H1 (cell line): ENCODE measurements around the gene MATK. TPM values are rescaled to one million over a fixed set of nuclear protein-coding genes. Genes with fewer than 3 reads are reported as not detected.

Experiments
- CTCF ChIA-PET: fragments of 300-600 bp; sonication (Branson Sonifier 250); formaldehyde crosslinking; loops from one replicate; lab custom pipeline; 2021; ENCODE audit not compliant: partially characterized antibody; lab: Charles Lee
- POLR2A ChIA-PET: fragments of 300-600 bp; sonication (Branson Sonifier 250); formaldehyde crosslinking; loops from one replicate; lab custom pipeline; 2021; ENCODE audit warnings: inconsistent platforms; ENCODE audit not compliant: partially characterized antibody; lab: Charles Lee
- DNase-seq, 2 experiments: peaks; one replicate each; pipeline versions ENCODE4 v3.0.0 to v3.0.0-alpha.2; 2010 to 2022; ENCODE audit warnings: low spot score in 2 of 2, low read depth in 1 of 2, mixed read lengths in 1 of 2
- FAIRE-seq: peaks from 2 replicates; lab custom pipeline; 2011; peaks lifted over from hg19 to GRCh38; lab: Jason Lieb, UNC
- H2AFZ ChIP-seq: 2 replicates; pipeline ENCODE4 v1.8.1; 2012; ENCODE audit warnings: low read length, inconsistent platforms
- H2AK5ac ChIP-seq: 2 replicates; pipeline ENCODE4 v1.6.1; 2013; ENCODE audit warnings: low read depth, low read length
- H2BK120ac ChIP-seq: replicated peaks from 2 replicates; pipeline ENCODE3; 2013; ENCODE audit warnings: low read depth, low read length, inconsistent platforms
- H2BK12ac ChIP-seq: 2 replicates; pipeline ENCODE4 v1.6.1; 2013; ENCODE audit warnings: low read depth, low read length
- H2BK15ac ChIP-seq: 2 replicates; pipeline ENCODE4 v1.6.1; 2013; ENCODE audit warnings: low read length
- H2BK20ac ChIP-seq: 2 replicates; pipeline ENCODE4 v1.6.1; 2013; ENCODE audit warnings: low read length
- H2BK5ac ChIP-seq: 2 replicates; pipeline ENCODE4 v1.6.1; 2013; ENCODE audit warnings: low read depth, low read length
- H3K14ac ChIP-seq: 2 replicates; pipeline ENCODE4 v1.6.1; 2013; ENCODE audit warnings: inconsistent platforms; ENCODE audit not compliant: insufficient read length
- H3K18ac ChIP-seq: 2 replicates; pipeline ENCODE4 v1.6.1; 2013; ENCODE audit warnings: low read length; ENCODE audit errors: extremely low read depth
- H3K23ac ChIP-seq: 2 replicates; pipeline ENCODE4 v1.6.1; 2013; ENCODE audit warnings: inconsistent platforms; ENCODE audit not compliant: insufficient read length
- H3K23me2 ChIP-seq: 2 replicates; pipeline ENCODE4 v1.6.1; 2013; ENCODE audit warnings: low read depth, low read length
- H3K27ac ChIP-seq: 2 replicates; pipeline ENCODE4 v1.6.1; 2011; ENCODE audit warnings: low read depth, low read length, inconsistent platforms
- H3K27me3 ChIP-seq, 4 experiments: replicated peaks in 1 of 4; 1 replicate in 1 of 4; 2 replicates in 3 of 4; pipeline versions ENCODE4 v1.6.1 to v1.8.1; 2011 to 2013; ENCODE audit warnings: low read length in 3 of 4, mild to moderate bottlenecking in 3 of 4, inconsistent platforms in 2 of 4, mixed read lengths in 2 of 4, moderate library complexity in 1 of 4; ENCODE audit not compliant: control insufficient read depth in 3 of 4, insufficient read depth in 3 of 4; ENCODE audit errors: extremely low read depth in 1 of 4
- H3K36me3 ChIP-seq, 4 experiments: 2 replicates each; pipeline versions ENCODE4 v1.6.1 to v1.8.1; 2011 to 2013; ENCODE audit warnings: mild to moderate bottlenecking in 4 of 4, low read length in 3 of 4, moderate library complexity in 2 of 4, control low read depth in 1 of 4, inconsistent platforms in 1 of 4; ENCODE audit not compliant: insufficient read depth in 4 of 4, control insufficient read depth in 2 of 4
- H3K4ac ChIP-seq: replicated peaks from 2 replicates; pipeline ENCODE3; 2013; ENCODE audit warnings: low read length, low read depth, mixed read lengths, inconsistent platforms; ENCODE audit not compliant: insufficient read length
- H3K4me1 ChIP-seq, 4 experiments: replicated peaks in 1 of 4; 1 replicate in 1 of 4; 2 replicates in 3 of 4; pipeline versions ENCODE4 v1.6.1 to v1.8.1; 2011 to 2013; ENCODE audit warnings: low read length in 3 of 4, inconsistent platforms in 2 of 4, mixed read lengths in 1 of 4; ENCODE audit not compliant: insufficient read depth in 4 of 4, control insufficient read depth in 3 of 4
- H3K4me2 ChIP-seq, 2 experiments: 2 replicates each; pipeline versions ENCODE4 v1.6.1 to v1.8.1; 2011 to 2013; ENCODE audit warnings: low read depth in 2 of 2, low read length in 2 of 2, control low read depth in 1 of 2, inconsistent platforms in 1 of 2, mild to moderate bottlenecking in 1 of 2; ENCODE audit not compliant: insufficient read depth in 1 of 2
- H3K4me3 ChIP-seq, 4 experiments: fragments of 200-600, 300-600 bp in 1 of 4; sonication (generic), shearing (Covaris generic), sonication (Bioruptor Twin) in 1 of 4; 2 replicates each; pipeline versions ENCODE4 v1.5.1 to v1.8.1; 2011 to 2016; ENCODE audit warnings: low read length in 4 of 4, low read depth in 3 of 4, control low read depth in 2 of 4, inconsistent platforms in 2 of 4, mild to moderate bottlenecking in 2 of 4, mixed read lengths in 1 of 4, moderate library complexity in 1 of 4; ENCODE audit not compliant: insufficient read depth in 2 of 4; ENCODE audit errors: extremely low read depth in 1 of 4
- H3K56ac ChIP-seq: replicated peaks from 2 replicates; pipeline ENCODE3; 2013; ENCODE audit warnings: low read depth, mild to moderate bottlenecking, mixed read lengths, low read length, inconsistent platforms; ENCODE audit not compliant: insufficient read length
- H3K79me1 ChIP-seq: 2 replicates; pipeline ENCODE4 v1.6.1; 2013; ENCODE audit warnings: low read depth, low read length, control low read depth
- H3K79me2 ChIP-seq, 2 experiments: 2 replicates each; pipeline versions ENCODE4 v1.6.1 to v1.8.1; 2012 to 2013; ENCODE audit warnings: low read length in 2 of 2, mild to moderate bottlenecking in 2 of 2, inconsistent platforms in 1 of 2; ENCODE audit not compliant: insufficient read depth in 2 of 2, control insufficient read depth in 1 of 2
- H3K9ac ChIP-seq, 4 experiments: replicated peaks in 1 of 4; 1 replicate in 1 of 4; 2 replicates in 3 of 4; pipeline versions ENCODE4 v1.6.1 to v1.8.1; 2011 to 2013; ENCODE audit warnings: low read depth in 3 of 4, low read length in 3 of 4, control low read depth in 2 of 4, mild to moderate bottlenecking in 2 of 4, moderate library complexity in 2 of 4, inconsistent platforms in 1 of 4; ENCODE audit errors: extremely low read depth in 1 of 4
- H3K9me3 ChIP-seq, 2 experiments: 2 replicates each; pipeline versions ENCODE4 v1.6.1 to v1.8.1; 2012 to 2013; ENCODE audit warnings: mild to moderate bottlenecking in 2 of 2, moderate library complexity in 2 of 2, control low read depth in 1 of 2, inconsistent platforms in 1 of 2, low read depth in 1 of 2, low read length in 1 of 2, mixed read lengths in 1 of 2; ENCODE audit not compliant: insufficient read depth in 2 of 2
- H4K20me1 ChIP-seq, 2 experiments: replicated peaks in 1 of 2; 2 replicates each; pipeline versions ENCODE3 to v1.8.1; 2011 to 2013; ENCODE audit warnings: inconsistent platforms in 2 of 2, low read length in 2 of 2, mild to moderate bottlenecking in 1 of 2; ENCODE audit not compliant: insufficient read depth in 2 of 2, control insufficient read depth in 1 of 2
- H4K5ac ChIP-seq: 2 replicates; pipeline ENCODE4 v1.6.1; 2013; ENCODE audit warnings: low read length, low read depth, mixed read lengths, inconsistent platforms; ENCODE audit not compliant: insufficient read length
- H4K8ac ChIP-seq: 2 replicates; pipeline ENCODE4 v1.8.0; 2013; ENCODE audit warnings: mild to moderate bottlenecking, moderate library complexity, low read length, inconsistent platforms; ENCODE audit not compliant: insufficient read depth; ENCODE audit errors: extremely low read depth
- H4K91ac ChIP-seq: replicated peaks from 2 replicates; pipeline ENCODE3; 2013; ENCODE audit warnings: low read length, mixed read lengths, inconsistent platforms; ENCODE audit not compliant: insufficient read length
- ATF2 ChIP-seq: IDR thresholded peaks from 2 replicates; pipeline ENCODE4 v1.6.1; 2012; ENCODE audit warnings: low read length, inconsistent platforms
- BCL11A ChIP-seq, 2 experiments: IDR thresholded peaks; one replicate each; pipeline ENCODE4 v1.6.1; 2011; ENCODE audit warnings: low read depth in 2 of 2, low read length in 2 of 2, mild to moderate bottlenecking in 2 of 2
- CBX8 ChIP-seq: fragments of 300-800, 300-1000 bp; sonication (generic); IDR thresholded peaks from 2 replicates; pipeline ENCODE4 v1.7.1; 2016; ENCODE audit warnings: low read depth, low read length, borderline replicate concordance
- CTBP2 ChIP-seq: IDR thresholded peaks from 2 replicates; pipeline ENCODE4 v1.7.0; 2011; ENCODE audit warnings: borderline replicate concordance, mild to moderate bottlenecking, moderate library complexity, mixed read lengths, low read length; ENCODE audit not compliant: insufficient read depth, insufficient read length
- E2F6 ChIP-seq: IDR thresholded peaks from 2 replicates; pipeline ENCODE4 v1.6.1; 2012; ENCODE audit warnings: inconsistent platforms
- HDAC6 ChIP-seq: IDR thresholded peaks from one replicate; pipeline ENCODE4 v1.7.1; 2012; ENCODE audit warnings: low read depth, mild to moderate bottlenecking, inconsistent platforms, low read length, moderate library complexity
- JUN ChIP-seq: IDR thresholded peaks from 2 replicates; pipeline ENCODE4 v1.6.1; 2011; ENCODE audit warnings: low read depth, mild to moderate bottlenecking, improper control_type of control experiment, low read length
- POLR2A ChIP-seq, 2 experiments: IDR thresholded peaks; 1 replicate in 1 of 2; 2 replicates in 1 of 2; pipeline ENCODE4 v1.6.1; 2011; ENCODE audit warnings: low read depth in 2 of 2, low read length in 2 of 2, mild to moderate bottlenecking in 2 of 2; ENCODE audit errors: control extremely low read depth in 1 of 2
- SAP30 ChIP-seq: fragments of 300-600 bp; sonication (generic); IDR thresholded peaks from 2 replicates; pipeline ENCODE4 v1.7.1; 2012; ENCODE audit warnings: low read length, moderate library complexity, mild to moderate bottlenecking, inconsistent platforms; ENCODE audit not compliant: insufficient read depth, insufficient replicate concordance
- SIRT6 ChIP-seq: IDR thresholded peaks from one replicate; pipeline ENCODE4 v1.7.1; 2012; ENCODE audit warnings: low read length, inconsistent platforms
- SIX5 ChIP-seq: IDR thresholded peaks from 2 replicates; pipeline ENCODE4 v1.6.1; 2011; ENCODE audit warnings: mild to moderate bottlenecking, low read depth, low read length
- WGBS, 2 experiments: shearing (Covaris generic) in 1 of 2; methylation state at CpG; one replicate each; pipeline versions ENCODE4 v1.1.6 to v1.1.7; 2013 to 2015; ENCODE audit warnings: low lambda C conversion rate in 2 of 2, mixed read lengths in 2 of 2, inconsistent platforms in 1 of 2, low coverage in 1 of 2, missing lambda C conversion rate in 1 of 2; ENCODE audit not compliant: insufficient replicate concordance in 2 of 2, insufficient coverage in 1 of 2, insufficient read length in 1 of 2; ENCODE audit errors: extremely low coverage in 1 of 2, missing lambda C conversion rate in 1 of 2; 5-methylcytosine and 5-hydroxymethylcytosine counted together
- polyA plus RNA-seq, 7 experiments: library from polyadenylated mRNA; depleted of rRNA in 3 of 7; stranded (reverse) in 5 of 7; unstranded in 2 of 7; fragments of >200 nt in 5 of 7; fragments of 200-250 nt in 2 of 7; gene quantifications; 1 replicate in 5 of 7; 2 replicates in 1 of 7; 4 replicates in 1 of 7; pipeline versions ENCODE4 v1.2.1 to v1.2.3, GENCODE V29; 2011 to 2013; ENCODE audit warnings: missing spikeins in 2 of 7, mixed read lengths in 2 of 7
- total RNA-seq: library from RNA; stranded (reverse); fragmentation: NEBNext Ultra II Directional; extraction: Animal tissue kit (Norgen Biotek cat#: 25700); gene quantifications from 2 replicates; pipeline ENCODE4 v1.2.1, GENCODE V29; 2021

Gene MATK
- total and polyA plus RNA-seq, 2 of the 8 experiments (the other 6 are each of a cell fraction or from before 2014, with no cell fraction given) = 20.5 to 21.4 TPM

- no peak overlapping the region for H3K27ac ChIP-seq
- no peak overlapping the region for H3K14ac ChIP-seq
- CTCF ChIA-PET = no interaction called here
- H3K23ac ChIP-seq = no peak overlapping the region
- H4K20me1 ChIP-seq = peaks cover 0 to 11% of the 10 kb centered on the region in 2 experiments
- H3K79me2 ChIP-seq = peaks cover 0 to 2% of the 10 kb centered on the region in 2 experiments; a peak in 1 of 4 replicates
- no peak overlapping the region for H2BK12ac ChIP-seq
- no peak overlapping the region for H3K56ac ChIP-seq
- H2BK120ac ChIP-seq = no peak overlapping the region
- H3K79me1 ChIP-seq = 0 out of 2 replicates have a peak, but pooled peaks cover 3% of the 10 kb centered on the region
- H2AK5ac ChIP-seq = no peak overlapping the region
- peaks cover 0 to 5% (median 2%) of the 10 kb centered on the region in 4 experiments; a peak in 2 of 7 replicates for H3K4me1 ChIP-seq
- H3K4me3 ChIP-seq = no peak overlapping the region
- POLR2A ChIA-PET = interaction anchor here (1.3 kb wide), 1 partner anchor 16 kb away, joined by 4 read pairs; no protein-coding TSS in a partner anchor
- no peak overlapping the region for H3K18ac ChIP-seq
- no peak overlapping the region for H4K5ac ChIP-seq
- WGBS, 2 experiments = 95% methylated on average over 22 of the region's 23 CpGs; no CpG with 5 or more reads in 1 of the 2 experiments
- no peak overlapping the region for H2BK15ac ChIP-seq
- DNase-seq = no peak
- H3K36me3 ChIP-seq = peaks cover 0 to 8% (median 3%) of the 10 kb centered on the region in 4 experiments; a peak in 6 of 8 replicates
- no peak overlapping the region for H4K8ac ChIP-seq
- no peaks in the 10 kb centered on the region; the same call in 1 of the 2 replicates for H3K23me2 ChIP-seq
- no peak overlapping the region for H4K91ac ChIP-seq
- no peak overlapping the region for H3K9ac ChIP-seq
- no peak overlapping the region for H2AFZ ChIP-seq
- no peak overlapping the region for H3K4ac ChIP-seq
- no peak overlapping the region for H2BK20ac ChIP-seq
- H3K27me3 ChIP-seq = no peaks in the 10 kb centered on the region
- no peaks in the 10 kb centered on the region for H3K9me3 ChIP-seq
- no peak overlapping the region for H3K4me2 ChIP-seq
- FAIRE-seq = no peak
- no peak overlapping the region for H2BK5ac ChIP-seq
- TF ChIP-seq POLR2A (IDR thresholded peaks at IDR 0.05; ENCODE audit: control extremely low read depth in 1 of 2, low read depth in 2 of 2, low read length in 2 of 2) = no peak
- TF ChIP-seq SIRT6 = no peak
- TF ChIP-seq BCL11A (IDR thresholded peaks at IDR 0.05; ENCODE audit: low read depth in 2 of 2, low read length in 2 of 2) = no peak
- no peak for TF ChIP-seq SIX5
- no peak for TF ChIP-seq CBX8
- TF ChIP-seq CTBP2 = no peak
- no peak for TF ChIP-seq JUN
- no peak for TF ChIP-seq ATF2
- no peak for TF ChIP-seq SAP30
- no peak for TF ChIP-seq HDAC6
- TF ChIP-seq E2F6 = no peak
These were observed 19.1 kb downstream of the MATK start for GRCh38 chr19:3767050-3767449.
